ENCODE results near the gene USP17L26.
"Not testable (repeated sequence)": the region's sequence is repeated elsewhere in the genome, so short reads cannot be mapped to it uniquely, and the experiment has no call there.

The USP17L26 gene

GRCh38 chr4:9379881-9380280, 45.4 kb downstream of the USP17L26 start:
- not testable (repeated sequence) for H3K4me3 ChIP-seq (ENCODE audit: extremely low read depth, insufficient read depth, low read length, poor library complexity, severe bottlenecking); H3K27ac ChIP-seq (ENCODE audit: low read depth, low read length, severe bottlenecking); H3K36me3 ChIP-seq (ENCODE audit: control insufficient read depth, insufficient read depth, low read length); H3K4me1 ChIP-seq (ENCODE audit: control insufficient read depth, insufficient read depth, low read length, poor library complexity, severe bottlenecking); H3K9me3 ChIP-seq (ENCODE audit: control insufficient read depth, low read length)
- 30 to 33% methylated on average over 1 of the region's 1 CpG for WGBS, 2 experiments (ENCODE audit: insufficient coverage in 2 of 2)

GRCh38 chr4:9381012-9381534, 46.6 kb downstream of the USP17L26 start:
- H3K36me3 ChIP-seq (ENCODE audit: control insufficient read depth, insufficient read depth, low read length); H3K9me3 ChIP-seq (ENCODE audit: control insufficient read depth, low read length); H3K27ac ChIP-seq (ENCODE audit: low read depth, low read length, severe bottlenecking); H3K4me1 ChIP-seq (ENCODE audit: control insufficient read depth, insufficient read depth, low read length, poor library complexity, severe bottlenecking): not testable (repeated sequence)
- WGBS, 2 experiments (ENCODE audit: insufficient coverage in 2 of 2) = 49 to 64% methylated on average over 8 to 18 of the region's 36 CpGs
- H3K4me3 ChIP-seq (ENCODE audit: extremely low read depth, insufficient read depth, low read length, poor library complexity, severe bottlenecking) = peak overlapping the region; percentile 14

- no peak overlapping the region for H3K27ac ChIP-seq (ENCODE audit: low read depth, low read length, severe bottlenecking)
- H3K4me3 ChIP-seq (ENCODE audit: extremely low read depth, insufficient read depth, low read length, poor library complexity, severe bottlenecking) = no peak overlapping the region
- 50 to 67% methylated on average over 1 of the region's 1 CpG for WGBS, 2 experiments (ENCODE audit: insufficient coverage in 2 of 2)
- no peaks in the 10 kb centered on the region for H3K9me3 ChIP-seq (ENCODE audit: control insufficient read depth, low read length)
- H3K36me3 ChIP-seq (ENCODE audit: control insufficient read depth, insufficient read depth, low read length) = no peaks in the 10 kb centered on the region
- no peaks in the 10 kb centered on the region for H3K4me1 ChIP-seq (ENCODE audit: control insufficient read depth, insufficient read depth, low read length, poor library complexity, severe bottlenecking)
Observed at GRCh38 chr4:9384126-9384525, 49.7 kb downstream of the USP17L26 start.
